Measurements from ENCODE around the gene EPS15.

DNA sequence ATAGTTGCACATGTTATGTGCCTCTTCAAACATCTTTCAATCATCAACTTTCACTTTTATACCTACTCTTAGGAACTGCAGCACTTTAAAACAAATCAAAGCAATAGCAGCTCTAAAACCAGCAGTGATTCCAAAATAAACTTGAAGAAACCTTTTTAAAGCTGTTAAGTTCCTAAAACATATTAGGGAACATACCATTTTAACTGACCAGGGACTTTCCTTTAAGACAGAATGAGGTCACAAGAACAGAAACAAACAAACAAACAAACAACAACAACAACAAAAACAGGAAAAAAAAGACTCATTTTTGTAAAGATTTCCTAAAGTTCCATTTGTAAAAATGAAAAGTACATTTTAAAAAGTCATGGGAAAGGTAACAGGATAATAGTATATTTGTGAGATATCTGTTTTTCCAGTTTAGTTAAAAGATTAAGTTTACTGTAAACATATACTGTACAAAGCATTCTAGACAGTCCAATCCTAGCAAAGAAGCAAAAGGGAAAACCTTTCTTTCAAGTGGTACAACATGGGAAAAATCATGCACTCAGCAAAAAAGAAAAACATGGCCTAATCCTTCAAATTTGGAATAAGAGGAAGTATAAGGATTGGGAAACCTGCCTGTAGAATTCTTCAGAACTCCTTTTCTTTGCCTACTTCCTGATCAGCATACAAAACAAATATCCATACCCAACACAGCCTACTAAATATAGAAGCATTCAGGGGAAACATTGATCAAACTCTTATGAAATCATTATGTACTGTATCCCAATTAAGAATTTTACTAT, 45.5 kb downstream of the EPS15 start:
- TF ChIP-seq CTCF (IDR thresholded peaks at IDR 0.05; ENCODE audit: low read length) (no peak), EZH2 (IDR thresholded peaks at IDR 0.05; ENCODE audit: borderline replicate concordance, low read length) (no peak)
